Raji (cell line): ENCODE data around the gene PRR14L.

ENCODE experiments used
- POLR2A ChIP-seq: IDR thresholded peaks from 2 replicates; pipeline ENCODE4 v1.6.1; 2011; ENCODE audit warnings: low read depth, low read length, control low read depth; ENCODE audit not compliant: insufficient read depth

The PRR14L gene

GRCh38 chr22:31631436-31631835 is 118.5 kb downstream of the PRR14L start:
- TF ChIP-seq POLR2A, result no peak
